Measurements from ENCODE around the gene SLIT3.

SLIT3 gene

DNA sequence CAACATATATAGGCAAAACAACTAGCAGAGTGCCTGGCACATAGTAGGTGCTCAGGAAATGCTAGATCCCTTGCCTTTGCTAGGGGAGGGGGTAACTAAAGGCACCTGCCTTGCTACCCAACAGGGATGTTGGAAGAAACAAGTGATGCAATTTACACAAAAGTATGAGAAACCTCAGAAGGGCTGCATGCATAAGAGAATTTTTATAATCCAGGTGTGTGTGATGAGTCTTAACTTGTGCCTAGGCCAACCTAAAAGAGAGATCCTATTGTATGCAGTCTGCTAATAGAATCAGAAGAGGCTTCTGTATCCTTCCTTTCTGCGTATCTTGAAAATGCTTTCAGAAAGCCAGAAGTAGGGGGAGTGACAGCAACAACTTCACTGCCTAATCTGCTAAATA is 135.9 kb downstream of the SLIT3 start:
- no peak overlapping the region for H3K27ac ChIP-seq (ENCODE audit: low read depth, low read length)
- no peak overlapping the region for H3K4me2 ChIP-seq (ENCODE audit: low read length)
- no peaks in the 10 kb centered on the region for H3K4me1 ChIP-seq (ENCODE audit: control insufficient read depth, low read length)
- TF ChIP-seq, protein P1, sequence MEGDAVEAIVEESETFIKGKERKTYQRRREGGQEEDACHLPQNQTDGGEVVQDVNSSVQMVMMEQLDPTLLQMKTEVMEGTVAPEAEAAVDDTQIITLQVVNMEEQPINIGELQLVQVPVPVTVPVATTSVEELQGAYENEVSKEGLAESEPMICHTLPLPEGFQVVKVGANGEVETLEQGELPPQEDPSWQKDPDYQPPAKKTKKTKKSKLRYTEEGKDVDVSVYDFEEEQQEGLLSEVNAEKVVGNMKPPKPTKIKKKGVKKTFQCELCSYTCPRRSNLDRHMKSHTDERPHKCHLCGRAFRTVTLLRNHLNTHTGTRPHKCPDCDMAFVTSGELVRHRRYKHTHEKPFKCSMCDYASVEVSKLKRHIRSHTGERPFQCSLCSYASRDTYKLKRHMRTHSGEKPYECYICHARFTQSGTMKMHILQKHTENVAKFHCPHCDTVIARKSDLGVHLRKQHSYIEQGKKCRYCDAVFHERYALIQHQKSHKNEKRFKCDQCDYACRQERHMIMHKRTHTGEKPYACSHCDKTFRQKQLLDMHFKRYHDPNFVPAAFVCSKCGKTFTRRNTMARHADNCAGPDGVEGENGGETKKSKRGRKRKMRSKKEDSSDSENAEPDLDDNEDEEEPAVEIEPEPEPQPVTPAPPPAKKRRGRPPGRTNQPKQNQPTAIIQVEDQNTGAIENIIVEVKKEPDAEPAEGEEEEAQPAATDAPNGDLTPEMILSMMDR (IDR thresholded peaks at IDR 0.05; ENCODE audit: low read depth, low read length, poor library complexity, severe bottlenecking): no peak
- TF ChIP-seq EZH2phosphoT487 (IDR thresholded peaks at IDR 0.05; ENCODE audit: borderline replicate concordance, low read length): no peak
- no peaks in the 10 kb centered on the region for H3K79me2 ChIP-seq (ENCODE audit: control insufficient read depth, low read length)
- H3K9me3 ChIP-seq (ENCODE audit: control insufficient read depth, insufficient read depth, low read length): no peaks in the 10 kb centered on the region
- no peaks in the 10 kb centered on the region for H3K36me3 ChIP-seq (ENCODE audit: control insufficient read depth, low read length)
- no peak overlapping the region for H3K4me3 ChIP-seq (ENCODE audit: low read length)
- H3K9me2 ChIP-seq (replicated peaks; ENCODE audit: control insufficient read depth, low read length): no peaks in the 10 kb centered on the region; the same call in 1 of the 2 replicates
- no peaks in the 10 kb centered on the region for H3F3A ChIP-seq (ENCODE audit: control insufficient read depth, insufficient read depth)
- no peaks in the 10 kb centered on the region for H4K20me1 ChIP-seq (ENCODE audit: control insufficient read depth, insufficient read depth, low read depth, low read length)
- no peaks in the 10 kb centered on the region for H3K27me3 ChIP-seq (ENCODE audit: control insufficient read depth, low read length)

DNA sequence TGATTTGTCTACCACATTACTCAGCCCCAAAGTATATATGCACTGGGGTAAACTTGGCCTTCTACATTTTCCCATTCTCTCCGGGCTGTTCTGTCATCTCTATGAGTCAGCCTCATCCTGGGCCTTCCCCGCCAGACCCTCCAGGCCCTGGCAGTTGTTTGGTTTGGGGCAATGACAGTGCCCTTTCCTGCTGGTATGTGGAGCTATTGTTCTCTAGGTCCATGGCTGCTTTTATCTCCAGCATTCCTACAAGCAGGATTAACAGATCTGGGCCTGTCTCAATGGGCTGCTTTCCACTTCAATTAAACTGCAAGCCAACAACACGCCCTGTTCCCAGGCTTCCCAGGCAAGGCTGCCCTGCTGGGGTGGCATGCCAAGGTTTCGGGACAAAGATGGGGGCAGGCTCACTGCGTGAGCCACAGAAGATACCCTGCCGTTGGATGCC is 136.4 kb downstream of the SLIT3 start:
- Histone ChIP-seq H3K4me3 (ENCODE audit: low read length) (no peak overlapping the region), H3K9me3 (ENCODE audit: control insufficient read depth, insufficient read depth, low read length) (no peaks in the 10 kb centered on the region), H3K79me2 (ENCODE audit: control insufficient read depth, low read length) (no peaks in the 10 kb centered on the region), H3K36me3 (ENCODE audit: control insufficient read depth, low read length) (no peaks in the 10 kb centered on the region), H3K4me2 (ENCODE audit: low read length) (no peak overlapping the region), H3K27ac (ENCODE audit: low read depth, low read length) (no peak overlapping the region), H3K9me2 (replicated peaks; ENCODE audit: control insufficient read depth, low read length) (no peaks in the 10 kb centered on the region; the same call in 1 of the 2 replicates), H3K27me3 (ENCODE audit: control insufficient read depth, low read length) (no peaks in the 10 kb centered on the region), H3K4me1 (ENCODE audit: control insufficient read depth, low read length) (no peaks in the 10 kb centered on the region), H3F3A (ENCODE audit: control insufficient read depth, insufficient read depth) (no peaks in the 10 kb centered on the region), H4K20me1 (ENCODE audit: control insufficient read depth, insufficient read depth, low read depth, low read length) (no peaks in the 10 kb centered on the region)
- no peak for TF ChIP-seq EZH2phosphoT487 (IDR thresholded peaks at IDR 0.05; ENCODE audit: borderline replicate concordance, low read length)
- TF ChIP-seq, protein P1 (IDR thresholded peaks at IDR 0.05; ENCODE audit: low read depth, low read length, poor library complexity, severe bottlenecking): no peak

DNA sequence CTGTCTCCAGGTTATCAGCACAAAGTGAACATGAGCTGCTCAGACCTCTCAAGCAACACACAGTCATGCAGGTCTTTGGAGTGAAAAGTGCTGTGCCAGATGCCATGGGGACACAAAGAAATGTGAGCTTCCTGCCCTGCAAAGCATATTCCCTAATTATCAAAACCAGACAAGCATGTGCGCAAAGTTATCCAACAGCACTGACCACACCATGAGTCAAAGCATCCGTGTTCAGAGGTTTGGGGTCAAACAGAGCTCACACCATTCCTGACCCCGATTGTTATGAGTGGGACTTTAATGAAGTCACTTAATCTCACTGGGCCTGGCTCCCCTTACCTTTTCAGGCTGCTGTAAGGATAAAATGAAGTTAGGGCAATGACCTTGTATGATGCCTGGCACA is 138.5 kb downstream of the SLIT3 start:
- Histone ChIP-seq H3K79me2 (ENCODE audit: control insufficient read depth, low read length) (no peaks in the 10 kb centered on the region), H3K9me3 (ENCODE audit: control insufficient read depth, insufficient read depth, low read length) (no peaks in the 10 kb centered on the region), H3K27me3 (ENCODE audit: control insufficient read depth, low read length) (no peaks in the 10 kb centered on the region), H3K27ac (ENCODE audit: low read depth, low read length) (no peak overlapping the region), H3K9me2 (replicated peaks; ENCODE audit: control insufficient read depth, low read length) (no peaks in the 10 kb centered on the region; the same call in 1 of the 2 replicates), H3K36me3 (ENCODE audit: control insufficient read depth, low read length) (no peaks in the 10 kb centered on the region), H3F3A (ENCODE audit: control insufficient read depth, insufficient read depth) (no peaks in the 10 kb centered on the region), H3K4me3 (ENCODE audit: low read length) (no peak overlapping the region), H4K20me1 (ENCODE audit: control insufficient read depth, insufficient read depth, low read depth, low read length) (no peaks in the 10 kb centered on the region), H3K4me1 (ENCODE audit: control insufficient read depth, low read length) (no peaks in the 10 kb centered on the region), H3K4me2 (ENCODE audit: low read length) (no peak overlapping the region)
- TF ChIP-seq, protein P1 (IDR thresholded peaks at IDR 0.05; ENCODE audit: low read depth, low read length, poor library complexity, severe bottlenecking): no peak

Measured in DOHH2 (cell line).